Stimulated activated CD4-positive, alpha-beta T cell treated with anti-CD3 and anti-CD28 coated beads, Interleukin-12 subunit alpha, Interleukin-12 subunit beta, amount 100 ng/mL, for 4 hours (primary cell): ENCODE measurements around the gene CYP8B1.

Experiments used
- DNase-seq: peaks from one replicate; pipeline ENCODE4 v3.0.0-alpha.2; 2020

The CYP8B1 gene, protein sequence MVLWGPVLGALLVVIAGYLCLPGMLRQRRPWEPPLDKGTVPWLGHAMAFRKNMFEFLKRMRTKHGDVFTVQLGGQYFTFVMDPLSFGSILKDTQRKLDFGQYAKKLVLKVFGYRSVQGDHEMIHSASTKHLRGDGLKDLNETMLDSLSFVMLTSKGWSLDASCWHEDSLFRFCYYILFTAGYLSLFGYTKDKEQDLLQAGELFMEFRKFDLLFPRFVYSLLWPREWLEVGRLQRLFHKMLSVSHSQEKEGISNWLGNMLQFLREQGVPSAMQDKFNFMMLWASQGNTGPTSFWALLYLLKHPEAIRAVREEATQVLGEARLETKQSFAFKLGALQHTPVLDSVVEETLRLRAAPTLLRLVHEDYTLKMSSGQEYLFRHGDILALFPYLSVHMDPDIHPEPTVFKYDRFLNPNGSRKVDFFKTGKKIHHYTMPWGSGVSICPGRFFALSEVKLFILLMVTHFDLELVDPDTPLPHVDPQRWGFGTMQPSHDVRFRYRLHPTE

DNA sequence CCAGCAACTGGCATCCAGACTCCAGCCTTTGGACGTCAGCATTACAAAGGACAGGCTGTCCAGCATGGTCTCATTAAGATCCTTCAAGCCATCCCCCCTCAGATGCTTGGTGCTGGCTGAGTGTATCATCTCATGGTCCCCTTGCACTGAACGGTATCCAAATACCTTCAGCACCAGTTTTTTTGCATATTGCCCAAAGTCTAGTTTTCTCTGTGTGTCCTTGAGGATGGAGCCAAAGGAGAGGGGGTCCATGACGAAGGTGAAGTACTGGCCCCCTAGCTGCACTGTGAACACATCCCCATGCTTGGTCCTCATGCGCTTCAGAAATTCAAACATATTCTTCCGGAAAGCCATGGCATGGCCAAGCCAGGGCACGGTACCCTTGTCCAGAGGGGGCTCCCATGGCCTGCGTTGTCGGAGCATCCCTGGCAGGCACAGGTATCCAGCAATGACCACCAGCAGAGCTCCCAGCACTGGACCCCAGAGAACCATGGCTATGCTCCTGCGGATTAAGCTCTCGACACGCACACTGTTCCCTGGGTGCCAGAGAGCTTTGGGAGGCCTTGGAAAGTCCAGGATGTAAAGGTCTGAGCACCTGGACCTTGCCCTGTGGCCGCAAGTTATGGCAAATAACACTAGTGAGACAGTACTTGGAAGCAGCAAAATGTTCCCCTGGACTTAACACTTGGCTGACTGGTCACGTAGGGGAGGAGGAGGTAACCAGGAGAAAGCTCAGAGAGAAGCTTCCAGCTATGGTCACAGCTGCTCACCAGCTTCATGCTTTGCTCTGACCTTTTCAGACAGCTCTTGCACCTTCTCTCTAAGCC, at the start of gene CYP8B1:
Gene CYP8B1 (minus strand): TSS at position 555 of the 827 bp plus-strand sequence. CDS start 63 bp downstream, at position 492.
- no peak for DNase-seq

DNA sequence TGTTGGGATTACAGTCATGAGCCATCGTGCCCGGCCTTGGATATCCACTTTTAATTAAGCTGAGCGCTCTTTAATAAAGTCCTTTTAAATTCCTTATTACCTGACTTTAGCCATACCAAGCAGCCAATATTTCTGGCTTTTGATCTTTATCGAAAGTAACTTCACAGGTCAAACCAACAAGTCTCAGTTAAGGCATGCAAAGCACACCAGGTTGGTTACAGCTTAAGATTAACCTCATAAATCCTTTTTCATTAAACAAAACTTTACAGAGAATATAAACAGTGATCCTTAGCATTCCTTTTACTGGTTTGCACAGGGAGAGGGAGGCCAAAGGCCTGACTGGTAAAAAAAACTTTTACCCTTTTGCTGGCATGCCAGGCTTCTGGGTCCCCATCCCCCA, 47.9 kb upstream of the CYP8B1 start:
- no peak for DNase-seq

DNA sequence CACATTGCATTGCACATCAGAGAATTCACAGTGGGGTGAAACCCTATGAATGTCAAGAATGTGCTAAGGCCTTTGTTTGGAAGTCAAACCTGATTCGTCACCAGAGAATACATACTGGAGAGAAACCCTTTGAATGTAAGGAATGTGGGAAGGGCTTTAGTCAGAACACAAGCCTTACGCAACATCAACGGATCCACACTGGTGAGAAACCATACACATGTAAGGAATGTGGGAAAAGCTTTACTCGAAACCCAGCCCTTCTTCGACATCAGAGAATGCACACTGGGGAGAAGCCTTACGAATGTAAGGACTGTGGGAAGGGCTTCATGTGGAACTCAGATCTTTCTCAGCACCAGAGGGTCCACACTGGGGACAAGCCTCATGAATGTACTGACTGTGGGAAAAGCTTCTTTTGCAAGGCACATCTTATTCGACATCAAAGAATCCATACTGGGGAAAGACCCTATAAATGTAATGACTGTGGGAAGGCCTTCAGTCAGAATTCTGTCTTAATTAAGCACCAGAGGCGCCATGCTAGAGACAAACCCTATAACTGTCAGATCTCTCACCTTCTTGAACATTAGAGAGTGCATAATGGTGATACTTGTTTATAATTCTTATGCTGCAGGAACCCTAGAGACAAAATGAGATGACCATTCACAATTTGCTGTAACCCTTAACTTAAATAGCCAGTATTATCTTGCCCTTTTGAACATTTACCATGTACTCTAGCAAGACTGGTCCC, 39.3 kb upstream of the CYP8B1 start:
- no peak for DNase-seq

DNA sequence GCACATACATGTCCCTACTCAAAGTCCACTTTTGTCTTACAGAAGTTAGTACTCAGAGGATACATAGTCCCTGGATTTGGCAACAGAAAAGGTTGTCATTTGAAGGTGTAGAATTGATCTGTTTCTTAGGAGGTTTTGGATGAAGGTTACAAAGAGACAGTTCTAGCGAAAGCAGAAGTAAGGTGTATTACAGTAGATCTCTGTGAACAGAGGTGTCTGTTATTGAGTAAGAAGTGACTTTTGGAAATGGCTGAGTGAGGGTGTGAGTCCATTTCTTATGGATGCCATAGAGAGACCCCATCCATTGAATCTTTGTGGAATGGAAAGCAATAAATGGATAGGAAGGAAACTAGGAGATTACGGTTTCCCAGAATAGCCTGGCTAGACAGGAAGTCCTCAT, 35.9 kb upstream of the CYP8B1 start:
- no peak for DNase-seq

- DNase-seq = no peak
Observed at GRCh38 chr3:42908675-42909074, 33.0 kb upstream of the CYP8B1 start.

DNA sequence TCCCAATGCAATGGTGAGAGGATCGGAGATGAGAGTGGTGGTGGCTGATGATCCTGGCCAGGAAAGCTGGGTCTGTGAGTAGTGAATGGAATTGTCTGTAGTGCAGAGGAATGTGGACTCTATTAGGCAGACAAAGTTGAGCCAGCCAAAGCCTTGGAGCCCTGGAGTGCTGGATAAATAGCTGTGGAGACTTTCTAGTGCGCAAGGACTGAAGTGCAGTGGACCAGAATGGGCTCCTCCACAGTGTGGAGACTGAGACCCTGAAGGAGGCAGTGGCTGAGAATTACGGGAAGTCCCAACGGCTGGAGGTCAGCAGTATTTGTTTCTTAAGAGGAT, 31.1 kb upstream of the CYP8B1 start:
- no peak for DNase-seq

GRCh38 chr3:42906070-42906847, 30.6 kb upstream of the CYP8B1 start, which contains the start of gene ZNF662:
TSS of gene ZNF662 (plus strand) at chr3:42906142. CDS start at chr3:42908115, 1,973 bp downstream.
- peak; percentile 36 for DNase-seq

- DNase-seq = no peak
Observed at GRCh38 chr3:42905740-42906069, 30.0 kb upstream of the CYP8B1 start.

GRCh38 chr3:42904076-42904475, 28.4 kb upstream of the CYP8B1 start:
- DNase-seq = no peak

GRCh38 chr3:42902257-42902656, 26.6 kb upstream of the CYP8B1 start:
- no peak for DNase-seq

DNA sequence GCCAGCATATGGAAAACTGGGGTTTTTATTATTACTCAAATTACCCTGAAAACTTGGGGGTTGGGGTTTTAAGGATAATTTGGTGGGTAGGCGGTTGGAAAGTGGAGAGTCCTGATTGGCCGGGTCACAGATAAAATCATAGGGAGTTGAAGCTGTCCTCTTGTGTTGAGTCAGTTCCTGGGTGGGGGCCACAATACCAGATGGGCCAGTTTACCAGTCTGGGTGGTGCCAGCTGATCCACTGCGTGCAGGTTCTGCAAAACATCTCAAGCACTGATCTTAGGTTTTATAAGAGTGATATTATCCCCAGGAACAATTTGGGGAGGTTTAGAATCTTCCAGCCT, 25.4 kb upstream of the CYP8B1 start:
- no peak for DNase-seq

- DNase-seq = no peak
Observed at GRCh38 chr3:42900226-42901072, 24.8 kb upstream of the CYP8B1 start.

- no peak for DNase-seq
Observed at GRCh38 chr3:42898896-42899675, 23.4 kb upstream of the CYP8B1 start.

DNA sequence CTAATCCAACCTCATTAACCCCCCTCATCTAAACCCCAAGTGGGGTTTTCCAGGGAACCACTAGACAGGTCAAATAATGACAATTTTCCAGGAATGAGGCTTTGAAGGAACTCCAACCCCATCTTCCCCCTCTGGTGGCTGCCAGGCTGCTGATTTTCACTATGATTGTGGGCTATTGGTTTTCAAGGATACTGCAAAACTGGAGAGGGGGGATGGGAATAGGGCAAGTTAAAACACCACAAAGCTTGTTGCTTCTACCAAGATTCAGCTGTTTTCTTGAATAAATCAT, 19.8 kb upstream of the CYP8B1 start:
- DNase-seq = no peak

DNA sequence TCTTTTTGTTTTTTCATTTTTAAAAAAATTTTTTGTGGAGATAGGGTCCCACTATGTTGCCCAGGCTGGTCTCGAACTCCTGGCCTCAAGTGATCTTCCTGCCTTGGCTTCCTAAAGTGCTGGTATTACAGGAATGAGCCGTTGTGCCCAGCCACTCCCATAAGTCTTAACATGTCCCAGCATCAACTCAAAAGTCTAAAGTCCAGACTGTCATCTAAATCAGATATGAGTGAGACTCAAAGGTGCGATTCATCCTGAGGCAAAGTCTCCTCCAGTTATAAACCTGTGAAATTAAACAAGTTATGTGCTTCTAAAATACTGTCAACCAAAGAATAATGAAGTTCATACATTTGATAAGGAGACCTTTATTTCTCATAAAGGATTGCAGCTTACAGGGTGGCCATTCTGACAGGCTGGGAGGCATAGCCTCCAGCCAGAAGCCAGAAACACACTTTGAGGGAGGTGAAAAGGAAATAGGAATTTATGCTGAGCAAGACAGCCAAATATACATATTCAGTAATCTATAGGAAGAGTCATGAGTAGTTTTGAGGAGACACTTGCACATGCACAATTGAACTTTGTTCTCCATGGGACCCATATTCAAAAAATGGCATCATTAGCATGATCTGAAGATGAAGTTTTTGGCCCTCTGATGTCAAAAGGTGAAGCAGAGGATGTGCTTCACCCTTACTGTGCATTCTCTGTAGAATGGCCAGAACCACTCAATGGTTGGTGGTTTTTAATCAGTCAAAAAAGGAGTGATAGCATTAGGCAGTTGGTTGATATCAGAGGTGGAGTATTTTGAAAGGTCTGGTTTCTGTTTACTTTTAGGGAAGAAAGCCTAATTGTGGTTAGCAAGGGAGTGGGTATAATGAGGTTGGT, 19.3 kb upstream of the CYP8B1 start:
- no peak for DNase-seq

- no peak for DNase-seq
Observed at GRCh38 chr3:42892807-42893206, 17.1 kb upstream of the CYP8B1 start.

DNA sequence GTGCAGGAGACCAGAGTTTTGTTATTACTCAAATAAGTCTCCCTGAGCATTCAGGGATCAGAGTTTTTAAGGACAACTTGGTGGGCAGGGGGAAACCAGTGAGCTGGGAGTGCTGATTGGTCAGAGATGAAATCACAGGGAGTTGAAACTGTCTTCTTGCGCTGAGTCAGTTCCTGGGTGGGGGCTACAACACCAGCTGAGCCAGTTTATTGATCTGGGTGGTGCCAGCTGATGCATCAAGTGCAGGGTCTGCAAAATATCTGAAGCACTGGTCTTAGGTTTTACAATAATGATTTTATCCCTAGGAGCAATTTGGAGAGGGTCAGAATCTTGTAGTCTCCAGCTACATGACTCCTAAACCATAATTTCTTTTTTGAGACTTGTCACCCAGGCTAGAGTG, 16.5 kb upstream of the CYP8B1 start:
- DNase-seq = no peak

- no peak for DNase-seq
Observed at GRCh38 chr3:42891042-42891441, 15.4 kb upstream of the CYP8B1 start.

GRCh38 chr3:42887084-42887483, 11.4 kb upstream of the CYP8B1 start:
- no peak for DNase-seq

DNA sequence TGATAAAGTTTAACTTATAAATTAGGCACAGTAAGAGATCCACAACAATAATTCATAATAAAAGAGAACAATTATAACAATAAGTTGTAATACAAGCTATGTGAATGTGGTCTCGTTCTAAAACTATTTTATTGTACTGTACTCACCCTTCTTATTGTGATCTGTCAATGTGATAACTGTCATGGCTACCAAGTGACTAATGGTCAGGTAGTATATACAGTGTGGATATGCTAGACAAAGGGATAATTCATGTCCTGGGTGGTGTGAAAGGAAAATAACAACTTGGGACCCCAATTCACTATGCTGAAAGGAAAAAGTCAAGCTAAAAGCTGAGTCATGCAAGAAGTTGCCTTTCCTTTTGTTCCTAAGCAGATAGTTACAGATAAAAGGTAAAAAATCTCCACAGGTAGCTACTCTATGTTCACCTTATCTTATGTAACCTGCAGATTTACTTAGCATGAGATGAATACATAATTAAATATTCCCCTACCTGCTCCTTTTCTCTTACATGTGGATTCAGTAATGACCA, 10.7 kb upstream of the CYP8B1 start:
- DNase-seq = no peak
